ENCODE results near the gene TUBB4B.
A peak's percentile ranks its signal among the peaks of the same experiment; 100 is the strongest.
"Not testable (repeated sequence)": the region's sequence is repeated elsewhere in the genome, so short reads cannot be mapped to it uniquely, and the experiment has no call there.

Gene TUBB4B

GRCh38 chr9:137253717-137254623, 12.9 kb downstream of the TUBB4B start:
- no peak for DNase-seq

- DNase-seq: peak; percentile 95
Observed at GRCh38 chr9:137254624-137255447, 13.7 kb downstream of the TUBB4B start, which contains the start of gene NELFB. TSS of gene NELFB (plus strand) at chr9:137255327.

GRCh38 chr9:137255448-137256114, 14.5 kb downstream of the TUBB4B start:
- DNase-seq: peak; percentile 36

- no peak for DNase-seq
Observed at GRCh38 chr9:137256362-137256761, 15.3 kb downstream of the TUBB4B start.

GRCh38 chr9:137256856-137257255, 15.8 kb downstream of the TUBB4B start:
- DNase-seq: no peak

GRCh38 chr9:137262173-137262908, 21.3 kb downstream of the TUBB4B start:
- DNase-seq: not testable (repeated sequence)

GRCh38 chr9:137262909-137263285, 21.8 kb downstream of the TUBB4B start:
- DNase-seq: no peak

GRCh38 chr9:137263506-137263905, 22.4 kb downstream of the TUBB4B start:
- no peak for DNase-seq

GRCh38 chr9:137264067-137264466, 23.0 kb downstream of the TUBB4B start:
- DNase-seq: no peak

GRCh38 chr9:137265496-137266161, 24.5 kb downstream of the TUBB4B start:
- DNase-seq: no peak

- DNase-seq: no peak
Observed at GRCh38 chr9:137266162-137266527, 25.1 kb downstream of the TUBB4B start.

- DNase-seq: no peak
Observed at GRCh38 chr9:137266585-137267453, 25.7 kb downstream of the TUBB4B start.

- DNase-seq: no peak
Observed at GRCh38 chr9:137267933-137268355, 26.9 kb downstream of the TUBB4B start.

GRCh38 chr9:137268538-137269201, 27.6 kb downstream of the TUBB4B start:
- DNase-seq: no peak

- DNase-seq: no peak
Observed at GRCh38 chr9:137269231-137269772, 28.2 kb downstream of the TUBB4B start.

GRCh38 chr9:137270929-137271695, 30.0 kb downstream of the TUBB4B start:
- no peak for DNase-seq

GRCh38 chr9:137271696-137272076, 30.6 kb downstream of the TUBB4B start:
- DNase-seq: no peak

GRCh38 chr9:137272241-137273094, 31.4 kb downstream of the TUBB4B start:
- no peak for DNase-seq

Measured in stimulated activated CD4-positive, alpha-beta T cell treated with anti-CD3 and anti-CD28 coated beads, Interleukin-4, amount 100 ng/mL, for 24 hours (primary cell).